GM12872 (cell line): ENCODE measurements around the gene GBP5.

ENCODE experiments used
- CTCF ChIP-seq: IDR thresholded peaks from 3 replicates; pipeline ENCODE4 v1.5.1; 2011; ENCODE audit warnings: low read depth, mild to moderate bottlenecking, low read length, moderate library complexity; ENCODE audit not compliant: insufficient read depth

Gene GBP5

GRCh38 chr1:89287181-89288050 is 14.8 kb upstream of the GBP5 start:
- TF ChIP-seq CTCF = no peak

- TF ChIP-seq CTCF = no peak
Observed at GRCh38 chr1:89286549-89287180, 14.0 kb upstream of the GBP5 start.

- no peak for TF ChIP-seq CTCF
Observed at GRCh38 chr1:89285745-89286380, 13.2 kb upstream of the GBP5 start.

- TF ChIP-seq CTCF = no peak
Observed at GRCh38 chr1:89280766-89281165, 8.1 kb upstream of the GBP5 start.

- no peak for TF ChIP-seq CTCF
Observed at GRCh38 chr1:89279011-89279466, 6.4 kb upstream of the GBP5 start.

GRCh38 chr1:89277725-89278124 is 5.1 kb upstream of the GBP5 start:
- no peak for TF ChIP-seq CTCF

GRCh38 chr1:89276690-89277089 is 4.0 kb upstream of the GBP5 start:
- TF ChIP-seq CTCF = peak; percentile 43; the same call in 2 of the 3 replicates
